GM21381 (cell line): ENCODE measurements around the gene TRMU.

Experiments
- ATAC-seq: cut with Tn5 transposase; IDR thresholded peaks from one replicate; pipeline ENCODE4 v1.9.1; 2021; ENCODE audit warnings: mild to moderate bottlenecking, moderate library complexity; ENCODE audit not compliant: unreplicated experiment

The TRMU gene, protein sequence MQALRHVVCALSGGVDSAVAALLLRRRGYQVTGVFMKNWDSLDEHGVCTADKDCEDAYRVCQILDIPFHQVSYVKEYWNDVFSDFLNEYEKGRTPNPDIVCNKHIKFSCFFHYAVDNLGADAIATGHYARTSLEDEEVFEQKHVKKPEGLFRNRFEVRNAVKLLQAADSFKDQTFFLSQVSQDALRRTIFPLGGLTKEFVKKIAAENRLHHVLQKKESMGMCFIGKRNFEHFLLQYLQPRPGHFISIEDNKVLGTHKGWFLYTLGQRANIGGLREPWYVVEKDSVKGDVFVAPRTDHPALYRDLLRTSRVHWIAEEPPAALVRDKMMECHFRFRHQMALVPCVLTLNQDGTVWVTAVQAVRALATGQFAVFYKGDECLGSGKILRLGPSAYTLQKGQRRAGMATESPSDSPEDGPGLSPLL

DNA sequence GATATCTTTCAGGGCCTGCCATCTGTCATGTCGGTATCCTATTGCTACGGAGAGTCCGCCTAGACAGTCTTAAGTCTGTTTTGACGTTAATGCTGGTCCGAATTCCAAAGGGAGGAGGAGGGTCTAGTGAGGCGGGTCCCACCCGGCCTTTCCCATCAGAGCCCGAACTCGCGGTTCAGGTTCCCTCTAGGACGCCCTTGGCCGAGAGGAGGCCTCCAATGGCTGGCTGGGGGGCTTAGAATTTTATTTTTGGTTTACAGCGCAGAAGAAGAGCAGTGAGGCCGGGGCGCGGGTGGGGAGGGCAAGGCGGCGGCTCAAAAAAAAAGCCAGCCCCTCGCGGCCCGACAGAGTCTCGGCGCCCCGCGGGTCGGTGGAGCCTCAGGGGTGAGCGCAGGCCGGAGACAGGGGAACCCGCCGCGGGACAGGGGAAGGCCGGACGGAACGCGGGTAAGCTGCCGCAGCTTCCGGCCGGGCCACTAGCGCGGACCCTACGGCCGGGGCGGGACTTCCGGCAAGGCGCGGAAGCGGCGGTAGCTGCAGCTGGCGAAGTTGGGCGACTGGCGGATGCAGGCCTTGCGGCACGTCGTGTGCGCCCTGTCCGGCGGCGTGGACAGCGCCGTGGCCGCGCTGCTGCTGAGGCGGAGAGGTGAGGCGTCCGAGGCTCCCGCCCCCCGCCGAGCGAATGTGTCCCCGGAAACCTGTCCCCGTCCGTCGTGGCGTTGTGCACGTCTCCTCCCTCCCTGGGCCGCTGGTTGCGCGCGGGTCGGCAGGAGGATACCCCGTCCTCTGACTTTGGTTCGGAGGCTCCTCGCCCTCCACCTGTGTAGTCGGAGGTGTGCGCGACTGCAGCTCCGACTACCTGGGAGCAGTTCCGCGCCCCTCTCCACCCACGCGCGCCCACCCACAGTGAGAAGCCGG lies at the start of gene TRMU:
TSS of gene TRMU (plus strand) at position 514 of the 918 bp plus-strand sequence. CDS start at position 565, 51 bp downstream.
- peak; percentile 82 for ATAC-seq

DNA sequence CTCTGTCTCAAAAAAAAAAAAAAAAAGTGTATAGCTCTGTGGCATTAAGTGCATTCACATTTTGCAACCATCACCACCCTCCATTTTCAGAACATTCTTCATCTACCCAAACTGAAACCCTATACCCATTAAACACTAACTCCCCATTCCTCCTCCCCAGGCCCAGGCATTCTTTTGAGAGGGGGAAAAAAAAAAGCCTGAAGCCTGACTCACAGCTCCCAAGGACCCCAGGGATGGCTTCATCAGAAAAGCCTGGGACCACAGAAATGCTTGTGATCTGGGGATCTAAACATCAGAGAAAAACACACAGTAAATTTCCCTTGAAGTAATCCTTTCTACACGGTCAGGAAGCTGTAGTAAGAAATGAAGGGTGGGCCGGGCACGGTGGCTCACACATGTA lies 49.5 kb upstream of the TRMU start:
- no peak for ATAC-seq

DNA sequence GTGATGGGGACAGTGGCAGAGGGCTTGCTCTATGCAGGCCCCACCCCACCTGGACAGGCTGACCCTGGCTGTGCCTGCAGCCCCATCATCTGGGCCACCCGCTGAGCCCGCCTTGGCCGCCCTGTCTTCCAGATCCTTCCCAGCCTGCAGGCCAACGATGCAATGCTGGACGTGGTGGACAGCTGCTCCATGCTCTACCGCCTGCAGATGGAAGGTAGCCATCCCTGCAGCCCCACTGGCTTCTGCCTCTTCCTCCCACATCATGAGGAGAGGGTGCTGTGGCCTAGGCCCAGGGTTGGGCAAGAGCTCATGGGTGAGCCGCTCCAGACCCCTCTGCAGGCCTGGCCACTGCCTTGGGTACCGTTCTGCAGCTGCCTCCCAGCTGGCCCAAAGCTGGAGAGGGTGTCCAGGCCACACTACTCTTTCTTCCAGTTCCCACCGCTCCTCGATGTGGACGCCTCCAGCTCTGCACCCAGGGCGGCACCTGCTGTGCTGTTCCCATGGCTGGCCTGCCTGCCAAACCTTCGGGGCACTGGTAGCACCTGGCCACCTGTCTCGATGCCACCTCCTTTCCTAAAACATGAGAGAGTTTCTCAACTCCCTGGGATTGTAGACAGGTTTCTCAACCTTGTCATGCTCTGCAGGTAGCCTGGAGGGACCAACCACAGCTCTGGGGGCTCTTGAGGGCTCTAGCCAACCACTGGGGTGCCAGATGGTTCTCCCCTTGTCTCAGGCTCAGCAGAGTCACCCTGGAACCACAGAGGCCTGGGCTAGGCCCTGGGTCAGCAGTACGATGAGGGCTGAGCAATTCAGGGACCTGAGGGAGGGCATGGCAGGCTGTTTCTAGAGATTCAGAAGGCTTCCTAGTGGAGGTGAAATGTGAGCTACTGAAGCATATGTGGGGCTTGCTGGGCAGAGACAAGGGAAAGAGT lies 48.3 kb upstream of the TRMU start:
- ATAC-seq, result no peak

DNA sequence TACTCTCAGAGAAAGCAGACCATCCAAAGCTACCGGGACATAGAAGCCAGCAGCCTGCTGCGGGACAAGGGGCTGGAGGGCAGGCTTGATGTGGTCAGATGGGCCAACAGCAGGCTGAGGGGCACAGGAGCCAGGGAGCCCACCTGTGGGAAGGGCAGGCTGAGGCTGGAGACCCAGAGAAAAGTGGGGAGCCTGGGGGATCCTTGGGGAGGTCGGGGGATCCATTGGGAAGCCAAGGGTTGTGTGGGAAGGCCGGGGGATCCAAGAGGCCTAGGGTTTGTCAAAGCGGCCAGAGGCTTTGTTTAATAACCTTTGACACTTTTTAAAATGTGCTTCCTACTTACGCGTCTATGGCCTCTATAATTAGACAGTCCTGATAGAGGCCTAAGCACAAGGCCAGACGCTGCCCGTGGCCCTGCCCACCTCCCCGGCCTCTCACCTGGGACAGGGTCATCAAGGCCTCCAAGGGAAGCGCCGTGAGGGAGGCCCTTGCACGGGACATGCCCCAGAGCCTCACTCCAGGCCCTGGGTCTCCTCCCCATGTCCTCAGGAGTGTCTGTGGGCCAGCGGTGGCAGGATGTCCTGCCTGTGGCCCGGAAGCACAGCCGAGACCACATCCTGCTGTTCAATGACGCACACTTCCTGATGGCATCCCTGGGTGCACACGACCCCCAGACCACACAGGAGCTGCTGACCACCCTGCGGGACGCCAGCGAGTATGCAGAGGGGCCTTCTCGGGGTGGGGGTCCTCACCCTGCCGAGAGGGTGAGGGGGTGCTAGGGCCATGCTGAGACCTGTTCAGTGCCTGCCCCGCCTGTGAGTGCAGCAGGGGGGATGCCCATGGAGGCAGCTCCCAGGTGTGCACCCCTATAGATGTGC lies 47.4 kb upstream of the TRMU start:
- ATAC-seq, result peak; percentile 76

DNA sequence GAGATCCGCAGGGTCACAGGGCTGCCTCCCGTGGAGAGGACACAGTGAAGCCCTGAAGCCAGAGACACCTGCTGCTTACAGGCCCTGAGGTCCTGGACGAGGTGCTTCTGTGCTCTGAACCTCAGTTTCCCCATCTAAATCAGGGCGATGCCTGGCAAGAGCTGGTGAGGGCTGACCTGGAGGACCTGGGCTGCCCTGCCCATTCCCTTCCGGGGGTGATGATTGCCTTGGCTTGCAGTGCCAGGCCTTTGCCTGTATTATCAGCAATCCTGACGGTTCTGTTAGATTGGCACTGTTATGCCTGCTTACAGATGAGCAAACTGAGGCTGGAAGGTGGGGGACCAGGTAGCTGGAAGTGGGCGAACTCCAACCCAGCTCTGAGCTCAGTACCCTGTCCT lies 46.7 kb upstream of the TRMU start:
- no peak for ATAC-seq

DNA sequence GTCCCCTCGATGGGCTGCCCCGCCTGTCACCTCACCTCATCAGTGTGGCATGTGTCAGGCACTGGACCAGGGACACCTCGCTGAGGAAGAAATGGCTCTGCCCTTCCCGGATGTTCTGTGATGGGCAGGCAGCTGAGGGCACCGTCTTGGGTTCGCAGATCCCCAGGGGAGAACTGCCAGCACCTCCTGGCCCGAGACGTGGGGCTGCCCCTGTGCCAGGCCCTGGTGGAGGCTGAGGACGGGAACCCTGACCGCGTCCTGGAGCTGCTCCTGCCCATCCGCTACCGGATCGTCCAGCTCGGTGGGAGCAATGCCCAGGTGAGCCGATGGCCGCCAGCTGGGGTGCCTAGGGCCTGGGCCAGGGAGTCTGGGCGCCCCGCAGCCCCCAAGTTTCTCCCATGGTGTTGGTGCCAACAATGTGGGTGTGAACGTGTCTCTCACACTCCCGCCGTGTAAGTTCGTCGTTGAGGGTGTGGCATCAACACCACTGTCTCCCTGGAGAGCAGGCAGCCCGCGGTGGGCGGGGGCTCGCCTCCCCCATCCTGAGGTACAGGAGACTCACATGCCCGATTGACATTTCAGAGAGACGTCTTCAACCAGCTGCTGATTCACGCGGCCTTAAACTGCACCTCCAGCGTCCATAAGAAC lies 46.1 kb upstream of the TRMU start:
- no peak for ATAC-seq

DNA sequence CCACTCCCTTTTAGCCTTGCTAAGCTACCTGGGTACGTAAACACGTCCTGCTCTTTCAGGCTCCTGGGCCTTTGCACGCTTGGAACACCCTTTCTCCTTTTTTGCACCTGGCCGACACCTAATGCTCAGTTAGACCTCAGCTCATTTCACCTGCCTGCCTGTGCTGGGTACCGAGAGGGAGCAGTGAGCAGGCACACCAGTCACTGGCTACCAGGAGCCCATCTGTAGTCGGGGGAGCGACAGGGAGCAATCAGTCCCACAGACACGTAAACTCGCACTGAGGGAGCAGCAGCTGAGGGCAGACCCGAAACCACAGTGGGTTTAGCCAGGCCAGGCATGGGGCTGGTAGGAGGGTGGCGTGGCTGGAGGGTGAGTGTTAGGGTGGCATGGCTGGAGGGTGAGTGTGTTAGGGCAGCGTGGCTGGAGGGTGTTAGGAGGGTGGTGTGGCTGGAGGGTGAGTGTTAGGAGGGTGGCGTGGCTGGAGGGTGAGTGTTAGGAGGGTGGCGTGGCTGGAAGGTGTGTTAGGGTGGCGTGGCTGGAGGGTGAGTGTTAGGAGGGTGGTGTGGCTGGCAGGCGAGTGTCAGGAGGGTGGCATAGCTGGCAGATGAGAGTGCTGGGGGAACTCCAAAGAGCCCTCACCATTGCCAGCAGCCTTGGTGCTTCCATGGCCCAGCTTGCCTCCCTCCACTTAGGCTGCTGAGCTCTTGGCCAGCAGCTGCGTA lies 45.2 kb upstream of the TRMU start:
- no peak for ATAC-seq

DNA sequence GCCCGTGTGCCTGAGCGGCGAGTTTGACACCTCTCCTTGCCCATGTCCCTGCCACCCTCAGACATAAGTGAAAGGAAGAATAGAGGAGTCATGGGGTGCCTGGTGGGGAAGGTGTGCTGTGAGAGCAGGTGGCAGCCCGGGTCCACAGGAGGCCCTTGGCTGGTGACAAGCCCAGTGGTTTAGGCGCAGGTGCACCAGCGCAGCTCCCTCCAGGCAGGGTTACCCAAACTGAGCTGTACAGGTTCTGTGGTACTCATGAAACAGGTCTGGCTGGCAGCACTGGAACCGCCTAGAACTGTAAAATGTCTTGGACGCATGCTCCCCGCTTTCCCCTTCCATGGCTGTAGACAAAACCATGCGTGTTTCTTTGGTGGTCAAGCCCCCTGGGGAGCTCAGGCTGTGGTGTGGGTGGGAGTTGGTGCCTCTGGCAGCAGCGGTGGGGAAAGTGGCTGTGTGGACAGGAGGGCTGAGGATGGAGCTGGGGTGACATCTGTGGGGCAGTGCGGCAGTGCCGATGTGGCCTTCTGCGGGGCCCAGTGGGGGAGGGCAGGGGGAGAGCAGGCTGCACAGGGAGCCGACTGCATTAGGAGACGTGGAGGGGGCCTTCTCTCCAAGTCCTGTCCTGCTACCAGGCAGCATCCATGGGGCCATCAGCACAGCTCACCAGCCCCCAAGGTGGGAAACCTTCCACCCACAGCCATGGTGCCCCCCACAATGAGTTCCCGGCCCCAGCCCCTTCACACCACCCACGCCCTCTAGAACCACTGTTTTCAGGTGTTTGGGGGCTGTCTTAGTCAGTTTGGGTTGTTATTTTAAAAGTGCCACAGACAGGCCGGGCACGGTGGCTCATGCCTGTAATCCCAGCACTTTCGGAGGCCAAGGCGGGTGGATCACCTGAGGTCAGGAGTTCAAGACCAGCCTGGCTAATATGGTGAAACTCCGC lies 44.4 kb upstream of the TRMU start:
- no peak for ATAC-seq

DNA sequence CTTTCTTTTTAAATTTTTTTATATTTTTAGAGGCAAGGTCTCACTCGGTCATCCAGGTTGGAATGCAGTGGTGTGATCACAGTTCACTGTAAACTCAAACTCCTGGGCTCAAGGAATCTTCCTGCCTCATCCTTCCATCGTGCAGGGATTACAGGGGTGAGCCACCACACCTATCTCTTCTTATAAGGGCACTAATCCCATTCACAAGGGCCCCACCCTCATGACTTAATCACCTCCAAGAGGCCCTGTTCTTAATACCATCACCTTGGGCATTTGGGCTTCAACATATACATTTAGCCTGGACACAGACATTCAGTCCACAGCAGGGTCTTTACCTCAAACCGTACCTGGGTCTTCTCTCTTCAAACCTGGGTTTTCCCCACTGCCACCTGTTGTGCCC lies 43.3 kb upstream of the TRMU start:
- ATAC-seq, result no peak

DNA sequence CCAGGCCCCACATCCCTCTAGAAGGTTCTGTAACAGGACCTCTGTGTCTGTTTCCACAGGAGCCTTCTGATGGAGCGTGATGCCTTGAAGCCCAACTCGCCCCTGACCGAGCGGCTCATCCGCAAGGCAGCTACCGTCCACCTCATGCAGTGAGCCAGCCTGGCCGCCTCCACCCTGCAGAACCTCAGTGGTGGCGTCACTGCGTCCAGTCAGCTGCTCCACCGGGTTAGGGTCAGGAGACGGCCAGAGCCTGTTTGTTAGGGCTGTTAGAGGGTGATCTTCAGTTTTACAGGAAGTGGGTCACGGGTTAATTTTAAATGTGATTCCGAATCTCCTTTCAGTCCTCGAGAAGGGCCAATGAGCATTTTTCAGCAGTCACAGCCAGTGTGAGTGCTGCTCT lies 42.8 kb upstream of the TRMU start:
- no peak for ATAC-seq

DNA sequence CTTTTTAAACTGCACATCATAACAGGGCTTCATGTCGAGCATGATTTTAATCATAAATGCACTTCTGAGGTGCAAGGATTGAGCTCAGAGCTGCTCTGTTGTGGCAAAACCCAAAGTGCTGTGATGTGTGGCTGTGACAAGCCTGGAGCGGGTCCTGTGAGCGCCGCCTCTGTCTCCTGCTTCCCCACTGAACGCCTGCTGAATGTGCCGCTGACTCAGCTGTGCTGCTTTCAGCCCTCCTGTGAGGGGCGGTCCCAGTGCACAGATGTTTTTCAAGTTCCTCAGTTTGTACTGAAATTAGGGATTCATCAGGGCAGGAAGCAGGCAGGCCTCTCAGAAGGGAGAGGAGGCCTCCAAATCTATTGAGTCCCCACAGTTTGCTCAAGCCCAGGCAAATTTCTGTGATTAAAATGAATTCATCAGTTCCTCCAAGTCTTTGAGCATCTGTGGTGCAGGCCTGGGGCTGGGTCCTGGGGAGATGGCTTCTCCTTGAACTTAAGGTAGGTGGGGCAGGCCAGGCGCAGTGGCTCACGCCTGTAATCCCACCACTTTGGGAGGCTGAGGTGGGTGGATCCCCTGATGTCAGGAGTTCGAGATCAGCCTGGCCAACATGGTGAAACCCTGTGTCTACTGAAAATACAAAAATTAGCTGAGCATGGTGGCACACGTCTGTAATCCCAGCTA lies 41.8 kb upstream of the TRMU start:
- no peak for ATAC-seq

DNA sequence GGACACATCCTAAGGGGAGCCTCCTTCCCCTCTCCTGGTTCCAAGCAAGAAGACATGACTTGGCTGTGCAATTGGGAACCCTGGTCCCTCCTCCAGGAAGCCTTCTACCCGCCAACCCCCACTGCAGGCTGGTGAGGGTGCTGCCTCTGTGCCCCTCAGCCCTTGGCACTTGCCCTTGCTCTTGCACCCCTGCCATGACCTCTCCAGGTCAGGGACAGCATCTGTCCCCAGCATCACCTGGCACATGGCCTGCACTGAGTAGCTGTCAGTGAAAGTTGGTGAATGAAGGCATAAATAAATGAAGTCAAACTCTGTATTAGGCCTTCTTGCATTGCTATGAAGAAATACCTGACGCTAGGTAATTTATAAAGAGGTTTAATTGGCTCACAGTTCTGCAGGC lies 40.7 kb upstream of the TRMU start:
- ATAC-seq, result no peak

DNA sequence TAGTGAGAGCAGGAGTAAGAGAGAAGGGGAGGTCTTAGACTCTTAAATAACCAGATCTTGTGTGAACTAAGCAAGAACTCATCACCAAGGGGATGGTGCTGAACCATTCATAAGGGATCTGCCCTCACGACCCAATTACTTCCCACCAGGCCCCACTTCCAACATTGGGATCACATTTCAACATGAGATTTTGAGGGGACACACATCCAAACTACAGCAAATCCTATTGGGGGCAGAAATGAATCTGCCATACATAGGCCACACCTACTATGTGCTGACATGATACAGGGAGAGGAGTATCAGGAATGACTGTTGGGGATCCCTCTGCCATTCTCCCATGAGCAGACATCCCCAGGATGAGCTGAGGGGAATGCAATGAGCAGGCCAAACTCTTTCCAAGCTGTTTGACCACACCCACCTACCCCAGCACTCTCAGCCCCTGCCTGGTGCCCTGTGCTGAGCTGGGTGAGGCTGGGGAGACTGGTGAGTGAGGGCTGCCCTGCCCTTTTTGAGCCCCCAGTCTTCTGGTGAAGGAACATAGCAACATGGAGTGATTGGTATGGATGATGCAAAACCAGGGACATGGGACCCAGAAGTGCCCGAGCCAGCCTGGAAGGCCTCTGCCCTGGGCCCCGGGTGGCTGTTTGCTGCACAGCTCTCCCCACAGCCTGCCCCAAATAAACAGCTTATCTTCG lies 40.1 kb upstream of the TRMU start:
- ATAC-seq, result no peak

DNA sequence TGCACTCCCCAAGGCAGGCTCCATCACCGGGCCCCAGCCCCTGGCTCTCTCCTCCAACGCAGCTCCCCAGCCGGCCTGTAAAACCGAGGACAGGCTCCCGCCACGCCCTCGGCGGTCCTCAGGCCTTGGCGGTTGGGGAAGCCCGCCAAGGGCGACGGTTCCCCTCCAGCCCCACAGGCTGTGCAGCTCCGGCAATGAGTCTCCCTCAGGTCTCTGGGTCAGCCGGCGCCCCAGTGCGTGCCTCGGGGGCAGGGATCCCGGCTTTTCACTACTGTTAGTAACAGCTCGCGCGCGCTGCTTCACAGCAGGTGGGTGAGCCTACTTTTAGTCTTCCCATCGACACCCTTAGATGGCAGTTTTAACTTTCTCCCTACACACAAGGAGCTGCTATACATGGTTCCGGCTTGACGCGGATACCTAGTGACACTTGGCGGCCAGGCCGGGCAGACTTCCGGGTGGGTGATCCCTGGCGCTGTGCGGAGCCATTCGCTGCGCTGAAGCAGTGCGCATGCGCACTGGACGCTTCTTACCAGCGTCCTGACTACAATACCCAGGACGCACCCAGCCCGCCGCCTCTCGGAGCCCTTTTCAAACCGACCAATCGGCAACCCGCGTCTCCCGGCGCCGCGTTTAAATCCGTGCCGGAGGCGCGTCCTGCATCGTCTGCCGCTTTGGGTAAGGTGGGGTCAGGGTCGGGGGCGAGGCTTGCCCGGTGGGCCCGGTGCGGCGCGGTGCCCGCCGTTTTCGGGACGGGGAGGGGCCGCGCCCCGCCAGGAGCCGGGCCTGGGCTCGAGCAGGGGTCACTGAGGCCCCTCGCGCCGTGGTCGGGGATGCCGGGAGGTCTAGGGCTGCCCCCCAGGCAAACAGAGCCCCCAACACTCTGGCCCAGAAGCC lies 39.0 kb upstream of the TRMU start, which contains the start of gene GTSE1:
TSS of gene GTSE1 (plus strand) at position 614 of the 894 bp plus-strand sequence. CDS start 531 bp downstream, outside the sequence.
- ATAC-seq, result peak; percentile 85

DNA sequence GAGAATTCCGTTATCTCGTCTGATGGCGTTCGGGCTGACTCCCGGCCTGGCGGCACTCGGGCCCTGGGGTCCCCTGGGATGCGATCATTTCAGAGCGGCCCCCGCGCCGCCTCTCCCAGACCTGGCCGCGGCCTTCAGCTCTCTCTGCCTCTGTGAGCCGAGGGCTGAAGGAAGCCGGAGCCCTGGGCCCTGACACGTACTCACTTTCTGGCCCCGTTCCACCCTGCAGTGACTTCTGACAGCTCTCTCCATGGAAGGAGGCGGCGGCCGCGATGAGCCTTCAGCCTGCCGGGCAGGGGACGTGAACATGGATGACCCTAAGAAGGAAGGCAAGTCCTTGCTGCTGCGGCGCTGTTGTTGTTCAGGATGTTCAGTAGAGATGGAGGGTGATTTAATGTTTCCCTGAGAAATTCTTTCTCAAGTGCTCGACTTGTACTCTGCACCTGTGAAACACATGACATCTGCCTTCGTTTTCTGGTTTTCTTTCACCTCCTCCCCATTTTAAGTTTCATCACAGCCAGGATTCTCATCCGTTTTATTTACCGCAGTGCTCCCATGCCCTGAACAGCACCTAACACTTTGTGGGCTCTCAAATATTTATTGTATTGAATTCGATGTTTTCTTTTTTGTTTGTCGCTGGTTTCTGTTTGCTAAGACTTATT lies 38.2 kb upstream of the TRMU start:
- ATAC-seq, result peak; percentile 11
